ENCODE results near the gene ENTPD1. TPM values are rescaled to one million over a fixed set of nuclear protein-coding genes. Genes with fewer than 3 reads are reported as not detected.

Gene ENTPD1
- total and polyA plus RNA-seq, 9 of the 15 experiments (the other 6 are each of a cell fraction or from before 2014, with no cell fraction given) = 0.07 to 1.5 (median 0.37) TPM

- no peaks in the 10 kb centered on the region for H3K79me2 ChIP-seq (ENCODE audit: control insufficient read depth, insufficient read depth, low read length)
- no peak overlapping the region for H3K4me2 ChIP-seq (ENCODE audit: insufficient read depth, low read length)
- H3K27ac ChIP-seq (ENCODE audit: extremely low read depth, low read depth, low read length) = no peak overlapping the region
- FAIRE-seq = no peak
- H3K4me1 ChIP-seq (replicated peaks in 1 of 2; ENCODE audit: control insufficient read depth in 2 of 2, insufficient read depth in 2 of 2, low read length in 2 of 2) = no peaks in the 10 kb centered on the region
- H3K4me3 ChIP-seq = no peak overlapping the region
- H3K9me3 ChIP-seq (replicated peaks; ENCODE audit: control insufficient read depth, insufficient read depth, low read depth, low read length) = no peaks in the 10 kb centered on the region
- no peak overlapping the region for H3K9ac ChIP-seq (ENCODE audit: insufficient read depth in 1 of 2, low read depth in 2 of 2, low read length in 2 of 2)
- H4K20me1 ChIP-seq (replicated peaks; ENCODE audit: control insufficient read depth, insufficient read depth, low read length) = no peaks in the 10 kb centered on the region
- H3K9me1 ChIP-seq (ENCODE audit: control insufficient read depth, insufficient read depth, low read length) = no peaks in the 10 kb centered on the region
- 79% methylated on average over 2 of the region's 2 CpGs for WGBS (ENCODE audit: insufficient coverage, low coverage, missing lambda C conversion rate)
- H3K36me3 ChIP-seq (ENCODE audit: control insufficient read depth, insufficient read depth, low read length) = peaks cover 10% of the 10 kb centered on the region; the same call in 1 of the 3 replicates
- ChIA-PET CTCF (ENCODE audit: low intra/inter-chr PET ratio) (no interaction called here), POLR2A (no interaction called here)
- in situ Hi-C loops (cut with MboI) (no loop called here), intact Hi-C loops (cut with micrococcal nuclease) (no loop called here)
- BruUV-seq (replicated peaks) = no TSS peak
- H2AFZ ChIP-seq (ENCODE audit: low read depth, low read length) = no peak overlapping the region
- TF ChIP-seq MXI1 (IDR thresholded peaks at IDR 0.05; ENCODE audit: low read depth, low read length) (no peak), CBX2 (IDR thresholded peaks at IDR 0.05; ENCODE audit: insufficient read depth, low read length, poor library complexity, severe bottlenecking) (no peak), HNRNPK (IDR thresholded peaks at IDR 0.05; ENCODE audit: low read depth, low read length, poor library complexity, severe bottlenecking) (no peak), CHD2 (IDR thresholded peaks at IDR 0.05; ENCODE audit: low read depth, low read length) (no peak), CTBP1 (IDR thresholded peaks at IDR 0.05; ENCODE audit: borderline replicate concordance) (no peak), SMAD4 (CRISPR knock-in tag; conservative IDR thresholded peaks at IDR 0.05) (no peak), ZNF561 (CRISPR knock-in tag; conservative IDR thresholded peaks at IDR 0.05) (no peak), STAT5B (CRISPR knock-in tag; IDR thresholded peaks at IDR 0.05) (no peak), NCOA6 (IDR thresholded peaks at IDR 0.05) (no peak)
- TF ChIP-seq, protein P1, sequence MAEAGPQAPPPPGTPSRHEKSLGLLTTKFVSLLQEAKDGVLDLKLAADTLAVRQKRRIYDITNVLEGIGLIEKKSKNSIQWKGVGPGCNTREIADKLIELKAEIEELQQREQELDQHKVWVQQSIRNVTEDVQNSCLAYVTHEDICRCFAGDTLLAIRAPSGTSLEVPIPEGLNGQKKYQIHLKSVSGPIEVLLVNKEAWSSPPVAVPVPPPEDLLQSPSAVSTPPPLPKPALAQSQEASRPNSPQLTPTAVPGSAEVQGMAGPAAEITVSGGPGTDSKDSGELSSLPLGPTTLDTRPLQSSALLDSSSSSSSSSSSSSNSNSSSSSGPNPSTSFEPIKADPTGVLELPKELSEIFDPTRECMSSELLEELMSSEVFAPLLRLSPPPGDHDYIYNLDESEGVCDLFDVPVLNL (CRISPR knock-in tag; IDR thresholded peaks at IDR 0.05; ENCODE audit: low read depth) = no peak
- DNase-seq (ENCODE audit: extremely low read depth in 1 of 4, low spot score in 3 of 4) = no peak
- H3K27me3 ChIP-seq (ENCODE audit: control insufficient read depth in 2 of 2, insufficient read depth in 2 of 2, low read length in 2 of 2) = no peaks in the 10 kb centered on the region
- ATAC-seq = no peak
These were observed 124.7 kb downstream of the ENTPD1 start for GRCh38 chr10:95880704-95881103.

Data from K562 (cell line).